HG03469 (cell line): ENCODE measurements around the gene PDCD1.
"Not testable (repeated sequence)": the region's sequence is repeated elsewhere in the genome, so short reads cannot be mapped to it uniquely, and the experiment has no call there.

Experiments
- ATAC-seq: cut with Tn5 transposase; IDR thresholded peaks from one replicate; pipeline ENCODE4 v1.9.1; 2021; ENCODE audit warnings: mild to moderate bottlenecking, moderate library complexity, moderate number of reproducible peaks; ENCODE audit not compliant: unreplicated experiment

Gene PDCD1

GRCh38 chr2:241879326-241879725 is 20.6 kb upstream of the PDCD1 start:
- ATAC-seq, result no peak

GRCh38 chr2:241877989-241878970 is 19.6 kb upstream of the PDCD1 start:
- ATAC-seq, result no peak

DNA sequence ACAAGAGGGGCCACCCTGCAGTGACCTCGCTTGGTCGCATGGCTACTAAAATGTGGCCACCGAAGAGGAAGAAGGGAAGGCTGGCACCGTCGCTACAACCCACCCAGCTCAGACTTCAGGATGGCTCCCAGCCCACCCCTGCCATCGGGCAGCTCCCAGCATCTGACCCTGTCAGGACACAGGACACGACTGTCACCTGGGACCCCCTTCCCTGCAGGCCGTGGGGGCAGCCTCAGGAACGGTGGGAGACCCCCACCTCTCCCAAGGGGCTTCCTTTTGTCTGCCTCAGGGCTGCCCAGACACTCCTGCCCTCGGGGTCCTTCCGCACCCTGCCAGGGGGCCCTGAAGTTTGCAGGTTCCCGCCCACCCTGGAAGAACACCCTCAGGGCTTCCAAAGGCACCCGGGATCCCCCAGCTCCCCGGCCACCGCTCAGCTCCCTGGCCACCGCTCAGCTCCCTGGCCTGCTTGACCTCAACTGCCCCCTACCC is 18.5 kb upstream of the PDCD1 start:
- no peak for ATAC-seq

GRCh38 chr2:241876528-241877196 is 18.0 kb upstream of the PDCD1 start:
- ATAC-seq, result no peak

- not testable (repeated sequence) for ATAC-seq
These were observed 17.2 kb upstream of the PDCD1 start for GRCh38 chr2:241875754-241876527.

DNA sequence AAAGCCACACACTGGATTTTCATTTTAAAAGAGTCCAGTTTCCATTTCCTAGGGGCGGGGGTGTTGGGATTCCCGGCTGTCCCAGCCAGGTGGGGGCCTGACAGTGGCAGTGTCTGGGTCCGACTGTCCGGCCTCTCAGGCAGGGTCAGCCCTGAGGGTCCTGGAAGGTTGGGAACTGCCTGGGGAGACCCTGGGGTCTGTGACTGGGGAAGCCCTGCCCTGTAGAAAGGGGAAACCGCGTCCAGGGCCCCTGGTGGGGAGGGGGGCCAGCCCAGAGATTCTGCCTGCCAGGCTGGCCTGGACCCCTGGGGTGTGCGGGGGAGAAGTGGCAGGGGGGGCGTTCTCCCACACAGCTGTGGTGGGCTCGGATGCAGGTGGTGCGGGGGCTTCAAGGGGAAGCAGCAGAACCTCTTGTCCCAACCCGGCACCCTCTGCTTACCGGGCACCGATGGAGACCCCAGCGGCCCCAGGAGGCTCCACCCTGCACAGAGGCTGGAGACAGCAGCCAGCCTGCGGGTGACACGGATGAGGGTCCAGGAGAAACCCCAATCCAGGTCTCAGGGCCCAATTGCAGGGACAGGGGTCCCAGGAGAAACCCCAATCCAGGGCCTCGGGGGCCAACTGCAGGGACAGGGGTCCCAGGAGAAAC is 15.7 kb upstream of the PDCD1 start:
- ATAC-seq, result no peak

- no peak for ATAC-seq
These were observed 15.1 kb upstream of the PDCD1 start for GRCh38 chr2:241873803-241874110.

DNA sequence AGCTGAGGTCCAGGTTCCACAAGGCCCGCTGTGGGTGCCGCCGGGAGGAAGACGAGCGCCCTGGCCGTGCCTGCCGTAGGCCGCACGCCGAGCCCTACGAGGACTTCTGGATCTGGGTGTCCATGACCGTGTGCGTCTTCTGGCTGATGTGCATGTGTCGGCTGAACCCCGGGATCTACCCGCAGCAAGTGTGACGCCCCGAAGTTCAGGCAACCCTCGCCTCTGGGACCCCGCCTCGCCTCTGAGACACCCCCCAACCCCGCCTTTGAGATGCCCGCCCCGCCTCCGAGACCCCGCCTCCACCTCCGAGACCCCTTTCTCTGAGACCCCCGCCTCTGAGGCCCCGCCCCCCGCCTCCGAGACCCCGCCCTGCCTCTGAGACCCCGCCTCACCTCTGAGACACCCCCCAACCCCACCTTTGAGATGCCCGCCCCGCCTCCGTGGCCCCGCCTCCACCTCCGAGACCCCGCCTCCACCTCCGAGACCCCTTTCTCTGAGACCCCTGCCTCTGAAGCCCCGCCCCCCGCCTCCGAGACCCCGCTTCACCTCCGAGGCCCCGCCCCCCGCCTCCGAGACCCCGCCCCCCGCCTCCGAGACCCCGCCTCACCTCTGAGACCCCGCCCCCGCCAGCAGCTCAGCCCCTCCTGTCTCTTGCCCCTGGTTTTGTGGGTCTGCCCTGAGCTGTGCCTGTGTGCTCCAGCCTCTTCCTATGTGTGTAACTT is 14.5 kb upstream of the PDCD1 start:
- no peak for ATAC-seq

- no peak for ATAC-seq
These were observed 13.6 kb upstream of the PDCD1 start for GRCh38 chr2:241872313-241872642.

DNA sequence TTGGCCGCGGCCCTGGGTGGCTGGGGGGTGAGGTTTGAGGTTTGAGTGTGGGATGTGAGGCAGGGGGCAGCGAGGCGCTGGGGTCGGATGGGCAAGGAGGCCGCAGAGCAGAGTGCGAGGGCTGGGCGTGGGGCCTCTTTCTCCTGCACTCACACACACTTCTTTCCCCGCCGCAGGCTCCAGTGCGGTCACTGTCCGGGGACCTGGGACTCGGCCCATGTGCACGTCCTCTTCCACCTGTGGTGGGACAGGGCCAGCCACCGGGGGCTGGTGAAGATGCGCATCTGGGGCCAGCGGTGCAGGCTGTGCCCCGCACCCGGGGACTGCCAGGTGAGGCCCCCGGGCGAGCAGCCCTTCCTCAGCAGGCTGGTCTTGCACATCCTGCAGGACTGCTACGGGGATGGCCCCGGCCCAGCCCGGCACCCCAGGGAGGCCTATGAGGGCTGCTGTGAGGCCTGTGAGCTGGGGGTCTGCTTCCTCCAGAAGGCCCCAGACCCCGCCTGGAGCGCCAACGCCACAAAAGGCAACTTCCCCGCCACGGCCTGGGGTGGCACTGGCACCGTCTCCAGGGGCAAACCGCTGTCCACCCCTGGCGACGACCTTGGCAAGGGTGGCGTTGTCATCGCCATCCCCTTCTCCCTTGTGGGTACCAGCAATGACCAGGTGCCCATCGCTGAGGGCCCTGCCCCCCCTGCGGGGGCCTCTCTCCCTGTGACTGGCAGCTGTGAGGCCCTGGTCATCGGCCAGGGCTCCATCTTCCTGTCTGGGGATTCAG is 13.0 kb upstream of the PDCD1 start:
- no peak for ATAC-seq

- ATAC-seq, result no peak
These were observed 12.2 kb upstream of the PDCD1 start for GRCh38 chr2:241870611-241871537.

- ATAC-seq, result no peak
These were observed 11.4 kb upstream of the PDCD1 start for GRCh38 chr2:241870081-241870541.

GRCh38 chr2:241869087-241869961 is 10.6 kb upstream of the PDCD1 start, which contains the start of gene RTP5:
Gene RTP5, plus strand, starts transcription at chr2:241869729. Its CDS starts 28 bp downstream, at chr2:241869757.
- ATAC-seq, result no peak

DNA sequence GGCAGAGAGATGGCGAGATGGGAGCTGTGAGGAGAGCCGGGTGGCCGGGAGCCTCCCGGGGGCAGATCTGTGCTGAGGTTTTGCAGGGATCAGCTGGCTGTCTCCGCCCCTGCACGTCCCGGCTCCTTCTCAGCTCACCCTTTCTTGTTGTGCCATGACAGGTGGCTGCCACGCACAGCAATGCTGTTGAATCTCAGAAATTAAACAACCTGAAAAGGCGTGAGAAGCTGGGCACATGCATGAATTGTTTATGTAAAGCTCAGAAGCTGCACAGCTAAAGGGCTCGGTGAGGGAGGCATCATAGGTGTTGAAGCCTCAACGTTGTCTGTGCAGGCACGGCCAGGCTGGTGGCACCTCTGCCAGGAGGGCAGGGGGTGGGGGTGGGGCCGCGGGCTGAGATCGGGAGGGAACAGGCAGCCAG is 10.0 kb upstream of the PDCD1 start:
- no peak for ATAC-seq

DNA sequence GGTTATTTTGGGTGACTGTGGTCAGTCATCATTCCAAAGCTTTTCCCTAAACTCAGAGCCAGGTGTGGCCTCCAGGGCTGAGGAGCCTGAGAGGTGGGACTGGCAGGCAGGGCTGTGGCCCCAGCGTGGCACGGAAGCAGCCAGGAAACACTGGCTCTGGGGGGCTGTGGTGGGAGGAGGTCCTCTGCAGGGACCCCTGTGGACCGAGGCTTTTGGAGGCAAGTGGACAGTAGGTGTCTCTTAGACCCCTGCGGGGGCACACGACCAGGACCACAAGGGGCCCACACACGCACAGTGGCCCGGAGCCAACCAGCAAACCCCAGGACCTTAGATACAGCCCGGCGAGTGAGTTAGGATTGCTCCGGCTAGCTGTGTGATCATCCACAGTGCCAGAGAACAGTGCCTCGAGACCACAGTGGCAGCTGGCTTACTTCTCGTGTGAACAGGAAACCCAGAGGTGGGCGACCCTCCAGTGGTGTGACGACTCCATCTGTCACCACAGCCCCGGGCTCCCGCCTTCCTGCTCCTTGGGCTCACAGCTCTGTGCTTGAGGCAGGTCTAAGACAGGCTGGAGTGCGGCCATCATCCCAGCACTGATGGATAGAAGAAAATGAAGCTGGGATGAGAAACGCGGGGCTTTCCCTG is 9.2 kb upstream of the PDCD1 start:
- ATAC-seq, result no peak

GRCh38 chr2:241866790-241867645 is 8.3 kb upstream of the PDCD1 start:
- no peak for ATAC-seq
